HepG2 (cell line): ENCODE data around the gene GLRX2. TPM values are rescaled to one million over a fixed set of nuclear protein-coding genes. Genes with fewer than 3 reads are reported as not detected.

Experiments used
- ATAC-seq: fragments of 200-7000 bp; cut with Tn5 transposase; 3 replicates; pipeline ENCODE4 v1.9.1; 2020; ENCODE audit warnings: mild to moderate bottlenecking, moderate library complexity
- BruUV-seq: library from RNA; stranded (reverse); fragments of 400-500 nt; replicated peaks from 2 replicates; lab custom pipeline; 2021; lab: Mats Ljungman, UMichigan
- CTCF ChIA-PET: fragments of 300-600 bp; formaldehyde crosslinking; extraction: SDS; loops from one replicate; lab custom pipeline; 2021; ENCODE audit warnings: low total read pairs, inconsistent platforms, low intra/inter-chr PET ratio; lab: Yijun Ruan, JAX
- POLR2A ChIA-PET: fragments of 350-600 bp; sonication (Branson Sonifier 250); formaldehyde crosslinking; loops from one replicate; lab custom pipeline; 2020; ENCODE audit warnings: antibody characterized with exemption, inconsistent platforms; lab: Yijun Ruan, JAX
- DNase-seq: peaks from one replicate; pipeline ENCODE4 v3.0.0-alpha.2; 2015; ENCODE audit warnings: low spot score
- FAIRE-seq: peaks from 3 replicates; lab custom pipeline; 2011; peaks lifted over from hg19 to GRCh38; lab: Jason Lieb, UNC
- H2AFZ ChIP-seq: one replicate; pipeline ENCODE4 v1.6.1; 2011; ENCODE audit warnings: low read length, inconsistent platforms
- H3K27ac ChIP-seq: fragments of 300-600 bp; 3 replicates; pipeline ENCODE4 v1.8.0; 2011; ENCODE audit warnings: mixed run types, mild to moderate bottlenecking, mixed read lengths, low read length, inconsistent platforms; ENCODE audit not compliant: insufficient read depth; ENCODE audit errors: extremely low read length
- H3K27me3 ChIP-seq, 2 experiments: fragments of 200-600 bp in 1 of 2; 2 replicates in 1 of 2; 3 replicates in 1 of 2; pipeline versions ENCODE4 v1.6.0 to v1.8.0; 2011; ENCODE audit warnings: low read length in 2 of 2, mild to moderate bottlenecking in 2 of 2, moderate library complexity in 2 of 2, inconsistent platforms in 1 of 2; ENCODE audit not compliant: insufficient read depth in 2 of 2, control insufficient read depth in 1 of 2
- H3K36me3 ChIP-seq, 2 experiments: fragments of 200-600 bp in 1 of 2; replicated peaks in 1 of 2; 2 replicates in 1 of 2; 3 replicates in 1 of 2; pipeline versions ENCODE4 v1.5.1 to v1.8.0; 2011; ENCODE audit warnings: low read length in 2 of 2, inconsistent platforms in 1 of 2; ENCODE audit not compliant: insufficient read depth in 2 of 2, control insufficient read depth in 1 of 2
- H3K4me1 ChIP-seq: 2 replicates; pipeline ENCODE4 v1.5.1; 2012; ENCODE audit warnings: low read length, inconsistent platforms; ENCODE audit not compliant: insufficient read depth
- H3K4me2 ChIP-seq: 2 replicates; pipeline ENCODE4 v1.6.0; 2011; ENCODE audit warnings: low read depth, low read length, inconsistent platforms
- H3K4me3 ChIP-seq, 3 experiments: fragments of 200-600 bp in 1 of 3; sonication (generic), shearing (Covaris generic) in 1 of 3; replicated peaks in 1 of 3; 2 replicates each; pipeline ENCODE4 v1.5.1; 2011 to 2016; ENCODE audit warnings: low read length in 3 of 3, inconsistent platforms in 2 of 3, low read depth in 2 of 3, mild to moderate bottlenecking in 2 of 3, control low read depth in 1 of 3, mixed read lengths in 1 of 3; ENCODE audit not compliant: insufficient read depth in 1 of 3
- H3K79me2 ChIP-seq: one replicate; pipeline ENCODE4 v1.6.1; 2011; ENCODE audit warnings: low read length, inconsistent platforms; ENCODE audit not compliant: insufficient read depth
- H3K9ac ChIP-seq: 2 replicates; pipeline ENCODE4 v1.6.0; 2011; ENCODE audit warnings: mild to moderate bottlenecking, low read depth, low read length, inconsistent platforms; ENCODE audit not compliant: insufficient read depth
- H3K9me3 ChIP-seq: 2 replicates; pipeline ENCODE4 v1.5.1; 2012; ENCODE audit warnings: mild to moderate bottlenecking, low read length
- H4K20me1 ChIP-seq: 2 replicates; pipeline ENCODE4 v1.6.0; 2011; ENCODE audit warnings: inconsistent platforms, mild to moderate bottlenecking, low read length, moderate library complexity; ENCODE audit not compliant: insufficient read depth
- GLI4 ChIP-seq: sonication (generic); formaldehyde crosslinking; IDR thresholded peaks from 2 replicates; pipeline ENCODE4 v1.5.1; 2020; ENCODE audit warnings: missing genetic modification reagents, mild to moderate bottlenecking, moderate library complexity, borderline replicate concordance
- RERE ChIP-seq: IDR thresholded peaks from 2 replicates; pipeline ENCODE4 v1.6.1; 2016; ENCODE audit warnings: low read depth, missing genetic modification reagents, missing compliant biosample characterization
- TCF12 ChIP-seq, 2 experiments: fragments of 450-650 bp in 1 of 2; sonication (generic) in 1 of 2; formaldehyde crosslinking in 1 of 2; IDR thresholded peaks; 2 replicates each; pipeline versions ENCODE4 v1.6.1 to v1.8.0; 2017 to 2022; ENCODE audit warnings: antibody characterized with exemption in 1 of 2, mild to moderate bottlenecking in 1 of 2, missing genetic modification reagents in 1 of 2, moderate library complexity in 1 of 2
- ZNF160 ChIP-seq: sonication (generic); formaldehyde crosslinking; IDR thresholded peaks from 2 replicates; pipeline ENCODE4 v1.8.0; 2022; ENCODE audit warnings: mild to moderate bottlenecking, inconsistent platforms, missing genetic modification reagents
- ZNF557 ChIP-seq: sonication (generic); formaldehyde crosslinking; IDR thresholded peaks from 2 replicates; pipeline ENCODE4 v1.4.0; 2020; ENCODE audit warnings: missing genetic modification reagents
- ZSCAN9 ChIP-seq: IDR thresholded peaks from 2 replicates; pipeline ENCODE4 v1.6.1; 2016; ENCODE audit warnings: borderline replicate concordance
- WGBS: methylation state at CpG from one replicate; pipeline ENCODE4 v1.1.6; 2017; ENCODE audit warnings: low lambda C conversion rate; 5-methylcytosine and 5-hydroxymethylcytosine counted together
- in situ Hi-C: cut with HindIII; loops from 2 replicates; pipeline ENCODE4 v1.10.0; 2017; ENCODE audit warnings: low pct_unique_long_range_greater_than_20kb; ENCODE audit not compliant: extremely low pct_ligation_motif_present
- intact Hi-C: fragments of 100-400 bp; cut with micrococcal nuclease; formaldehyde crosslinking; loops from one replicate; pipeline ENCODE4 v1.10.0; 2022; ENCODE audit not compliant: unreplicated experiment
- polyA plus RNA-seq, 8 experiments: library from polyadenylated mRNA; depleted of rRNA in 3 of 8; stranded (reverse) in 7 of 8; unstranded in 1 of 8; fragments of >200 nt; fragmentation: Illumina TruSeq in 4 of 8; extraction: Trizol in 4 of 8; gene quantifications; 2 replicates each; pipeline versions ENCODE4 v1.2.1 to v1.2.3, GENCODE V29; 2011 to 2016; ENCODE audit warnings: low read depth in 4 of 8, missing spikeins in 1 of 8, mixed read lengths in 1 of 8; ENCODE audit not compliant: insufficient read depth in 1 of 8
- total RNA-seq, 5 experiments: library from RNA; depleted of rRNA; stranded (reverse); fragments of >200 nt; fragmentation: Illumina TruSeq; extraction: Trizol; gene quantifications; 2 replicates each; pipeline ENCODE4 v1.2.3, GENCODE V29; 2016; ENCODE audit warnings: low read depth in 1 of 5
- TF ChIP-seq, protein P1 (sequence below): sonication (generic); formaldehyde crosslinking; IDR thresholded peaks from 2 replicates; pipeline ENCODE4 v1.5.0; 2020; ENCODE audit warnings: mild to moderate bottlenecking, missing genetic modification reagents, moderate library complexity

The GLRX2 gene
- total and polyA plus RNA-seq, 2 of the 13 experiments (the other 11 are each of a cell fraction or from before 2014, with no cell fraction given) = 11.9 to 39.0 TPM

GRCh38 chr1:193144361-193144938 is 39.2 kb upstream of the GLRX2 start:
- Histone ChIP-seq H3K4me2 (no peak overlapping the region), H3K4me3 (no peak overlapping the region), H3K27me3 (no peaks in the 10 kb centered on the region), H3K9me3 (no peaks in the 10 kb centered on the region), H3K27ac (no peak overlapping the region), H2AFZ (no peak overlapping the region), H4K20me1 (no peaks in the 10 kb centered on the region), H3K79me2 (no peaks in the 10 kb centered on the region), H3K9ac (no peak overlapping the region), H3K4me1 (no peaks in the 10 kb centered on the region), H3K36me3 (peaks cover 5 to 61% of the 10 kb centered on the region in 2 experiments)
- 94% methylated on average over 5 of the region's 5 CpGs for WGBS
- POLR2A ChIA-PET = no interaction called here
- intact Hi-C loops (no loop called here), in situ Hi-C loops (no loop called here)
- FAIRE-seq = no peak
- ATAC-seq = no peak
- no TSS peak for BruUV-seq
- no peak for DNase-seq
- no peak for TF ChIP-seq ZNF557 (CRISPR knock-in tag)
- CTCF ChIA-PET = no interaction called here

DNA sequence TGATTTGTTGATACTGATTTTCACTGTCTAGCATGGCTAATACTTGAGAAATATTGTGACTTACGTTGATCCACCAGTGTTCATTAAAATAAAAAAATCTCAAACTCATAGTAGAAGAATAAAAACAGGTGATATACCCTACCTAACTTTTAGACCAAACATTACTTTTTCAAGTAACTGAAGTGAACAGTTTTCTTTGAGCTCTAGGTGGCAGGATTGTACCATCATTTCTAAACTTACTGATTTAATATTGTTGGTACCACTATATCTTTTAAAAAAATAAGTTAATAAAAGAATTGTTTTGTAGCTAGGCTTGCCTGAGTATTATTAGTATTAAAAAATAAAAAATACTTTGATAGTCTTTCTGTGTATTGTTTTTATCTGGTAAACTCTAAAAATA is 38.1 kb upstream of the GLRX2 start:
- ATAC-seq (no peak), FAIRE-seq (no peak), DNase-seq (no peak)
- POLR2A ChIA-PET = no interaction called here
- Histone ChIP-seq H4K20me1 (no peaks in the 10 kb centered on the region), H3K27me3 (no peaks in the 10 kb centered on the region), H3K4me3 (no peak overlapping the region), H2AFZ (no peak overlapping the region), H3K4me1 (no peaks in the 10 kb centered on the region), H3K4me2 (no peak overlapping the region), H3K27ac (no peak overlapping the region), H3K9me3 (no peaks in the 10 kb centered on the region), H3K79me2 (no peaks in the 10 kb centered on the region), H3K36me3 (peaks cover 5 to 63% of the 10 kb centered on the region in 2 experiments), H3K9ac (no peak overlapping the region)
- CTCF ChIA-PET = interaction anchor here (0.9 kb wide), 1 partner anchor 377 kb away, joined by 3 read pairs; no protein-coding TSS in a partner anchor
- no TSS peak for BruUV-seq
- in situ Hi-C loops (no loop called here), intact Hi-C loops (no loop called here)
- 88% methylated on average over 1 of the region's 1 CpG for WGBS
- no peak for TF ChIP-seq ZSCAN9 (CRISPR knock-in tag)
- no peak for TF ChIP-seq GLI4
- TF ChIP-seq, protein P1, sequence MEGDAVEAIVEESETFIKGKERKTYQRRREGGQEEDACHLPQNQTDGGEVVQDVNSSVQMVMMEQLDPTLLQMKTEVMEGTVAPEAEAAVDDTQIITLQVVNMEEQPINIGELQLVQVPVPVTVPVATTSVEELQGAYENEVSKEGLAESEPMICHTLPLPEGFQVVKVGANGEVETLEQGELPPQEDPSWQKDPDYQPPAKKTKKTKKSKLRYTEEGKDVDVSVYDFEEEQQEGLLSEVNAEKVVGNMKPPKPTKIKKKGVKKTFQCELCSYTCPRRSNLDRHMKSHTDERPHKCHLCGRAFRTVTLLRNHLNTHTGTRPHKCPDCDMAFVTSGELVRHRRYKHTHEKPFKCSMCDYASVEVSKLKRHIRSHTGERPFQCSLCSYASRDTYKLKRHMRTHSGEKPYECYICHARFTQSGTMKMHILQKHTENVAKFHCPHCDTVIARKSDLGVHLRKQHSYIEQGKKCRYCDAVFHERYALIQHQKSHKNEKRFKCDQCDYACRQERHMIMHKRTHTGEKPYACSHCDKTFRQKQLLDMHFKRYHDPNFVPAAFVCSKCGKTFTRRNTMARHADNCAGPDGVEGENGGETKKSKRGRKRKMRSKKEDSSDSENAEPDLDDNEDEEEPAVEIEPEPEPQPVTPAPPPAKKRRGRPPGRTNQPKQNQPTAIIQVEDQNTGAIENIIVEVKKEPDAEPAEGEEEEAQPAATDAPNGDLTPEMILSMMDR (CRISPR knock-in tag) = 0 out of 2 replicates have a peak, but pooled peaks have one; percentile 9
- TF ChIP-seq RERE (CRISPR knock-in tag) = no peak
- no peak for TF ChIP-seq TCF12 (IDR thresholded peaks at IDR 0.05)
- no peak for TF ChIP-seq TCF12 (CRISPR knock-in tag; IDR thresholded peaks at IDR 0.05)
- TF ChIP-seq ZNF160 (CRISPR knock-in tag) = no peak
